HepG2 (cell line): Measurements from ENCODE around the gene S100A9.

Experiments used
- BHLHE40 ChIP-seq: IDR thresholded peaks from 2 replicates; pipeline ENCODE4 v1.6.1; 2011; ENCODE audit warnings: low read length, improper control_type of control experiment
- CC2D1A ChIP-seq: sonication (generic); formaldehyde crosslinking; IDR thresholded peaks from 2 replicates; pipeline ENCODE4 v1.8.1; 2023; ENCODE audit warnings: mild to moderate bottlenecking, missing genetic modification reagents
- CTCF ChIP-seq: sonication (generic); formaldehyde crosslinking; IDR thresholded peaks from 2 replicates; pipeline ENCODE4 v1.5.0; 2020; ENCODE audit warnings: mild to moderate bottlenecking, missing genetic modification reagents, moderate library complexity
- ETS1 ChIP-seq: sonication (generic); formaldehyde crosslinking; IDR thresholded peaks from 2 replicates; pipeline ENCODE4 v1.4.0; 2020; ENCODE audit warnings: missing genetic modification reagents
- ETV5 ChIP-seq: IDR thresholded peaks from 2 replicates; pipeline ENCODE4 v1.6.1; 2018; ENCODE audit warnings: missing biosample characterization, missing genetic modification reagents, inconsistent platforms, borderline replicate concordance
- POLR2A ChIP-seq, 2 experiments: IDR thresholded peaks; 2 replicates each; pipeline ENCODE4 v1.6.1; 2011; ENCODE audit warnings: low read depth in 2 of 2, low read length in 2 of 2, mild to moderate bottlenecking in 1 of 2, moderate library complexity in 1 of 2; ENCODE audit not compliant: insufficient read depth in 1 of 2
- SMARCE1 ChIP-seq: fragments of 450-650 bp; IDR thresholded peaks from 2 replicates; pipeline ENCODE4 v1.6.1; 2017; ENCODE audit warnings: borderline replicate concordance
- TCF7L2 ChIP-seq: IDR thresholded peaks from 2 replicates; pipeline ENCODE4 v1.6.1; 2011; ENCODE audit warnings: mild to moderate bottlenecking, low read depth, low read length, moderate library complexity
- ZNF326 ChIP-seq: sonication (generic); formaldehyde crosslinking; IDR thresholded peaks from 2 replicates; pipeline ENCODE4 v1.4.0; 2020; ENCODE audit warnings: missing genetic modification reagents, borderline replicate concordance
- ZNF570 ChIP-seq: sonication (generic); formaldehyde crosslinking; IDR thresholded peaks from 2 replicates; pipeline ENCODE4 v1.4.0; 2020; ENCODE audit warnings: mild to moderate bottlenecking, missing genetic modification reagents, borderline replicate concordance

GRCh38 chr1:153359241-153359640 lies 1.6 kb downstream of the S100A9 start:
- TF ChIP-seq SMARCE1 (no peak), CC2D1A (CRISPR knock-in tag) (no peak), ZNF570 (no peak), TCF7L2 (no peak), BHLHE40 (no peak), CTCF (CRISPR knock-in tag) (no peak), ZNF326 (CRISPR knock-in tag) (no peak), POLR2A (IDR thresholded peaks at IDR 0.05; ENCODE audit: insufficient read depth in 1 of 2, low read depth in 2 of 2, low read length in 2 of 2) (no peak), ETV5 (CRISPR knock-in tag) (no peak), ETS1 (CRISPR knock-in tag) (no peak)
